OCI-LY7 (cell line): Measurements from ENCODE around the gene GOLT1A. TPM values are rescaled to one million over a fixed set of nuclear protein-coding genes. Genes with fewer than 3 reads are reported as not detected.

Experiments used
- BruUV-seq: library from RNA; stranded (reverse); fragments of 400-500 nt; replicated peaks from 2 replicates; lab custom pipeline; 2021; lab: Mats Ljungman, UMichigan
- CTCF ChIA-PET: fragments of 300-600 bp; sonication (Branson Sonifier 250); formaldehyde crosslinking; loops from one replicate; lab custom pipeline; 2022; ENCODE audit warnings: antibody characterized with exemption; ENCODE audit not compliant: unreplicated experiment; lab: Charles Lee
- POLR2A ChIA-PET: fragments of 300-600 bp; sonication (Branson Sonifier 250); formaldehyde crosslinking; loops from one replicate; lab custom pipeline; 2022; ENCODE audit warnings: antibody characterized with exemption; lab: Charles Lee
- DNase-seq: peaks from one replicate; pipeline ENCODE4 v3.0.0-alpha.2; 2015; ENCODE audit warnings: low spot score
- H2AFZ ChIP-seq: fragments of 200-600 bp; sonication (generic), shearing (Covaris generic); 2 replicates; pipeline ENCODE4 v1.6.1; 2014; ENCODE audit warnings: mild to moderate bottlenecking, antibody characterized with exemption, low read length, moderate library complexity
- H3K27ac ChIP-seq: fragments of 200-600 bp; sonication (generic); 2 replicates; pipeline ENCODE4 v1.5.1; 2014; ENCODE audit warnings: mixed run types, low read depth, mild to moderate bottlenecking, moderate library complexity, low read length, inconsistent platforms; ENCODE audit not compliant: poor library complexity, severe bottlenecking
- H3K36me3 ChIP-seq: fragments of 200-600 bp; sonication (generic); 2 replicates; pipeline ENCODE4 v1.6.1; 2014; ENCODE audit warnings: mild to moderate bottlenecking, antibody characterized with exemption, low read length, moderate library complexity, mixed read lengths; ENCODE audit not compliant: insufficient read depth
- H3K4me1 ChIP-seq: fragments of 200-600 bp; sonication (generic); 2 replicates; pipeline ENCODE4 v1.5.1; 2014; ENCODE audit warnings: mild to moderate bottlenecking, low read length; ENCODE audit not compliant: insufficient read depth, poor library complexity, severe bottlenecking
- H3K4me2 ChIP-seq: fragments of 200-600 bp; sonication (generic); 2 replicates; pipeline ENCODE4 v1.6.1; 2014; ENCODE audit warnings: mild to moderate bottlenecking, low read length
- H3K4me3 ChIP-seq: fragments of 200-600 bp; sonication (generic); 2 replicates; pipeline ENCODE4 v1.5.1; 2014; ENCODE audit warnings: mild to moderate bottlenecking, low read depth, low read length; ENCODE audit not compliant: poor library complexity, severe bottlenecking
- H3K79me2 ChIP-seq: fragments of 200-600 bp; sonication (generic); 2 replicates; pipeline ENCODE4 v1.6.1; 2016; ENCODE audit warnings: low read depth, mild to moderate bottlenecking, low read length, moderate library complexity, mixed read lengths; ENCODE audit not compliant: insufficient read depth
- H3K9me2 ChIP-seq: fragments of 200-600 bp; sonication (generic); 2 replicates; pipeline ENCODE4 v1.6.1; 2016; ENCODE audit warnings: mild to moderate bottlenecking, low read length, mixed read lengths; ENCODE audit not compliant: insufficient read depth
- H3K9me3 ChIP-seq: fragments of 200-600 bp; sonication (generic); 2 replicates; pipeline ENCODE4 v1.6.1; 2014; ENCODE audit warnings: mild to moderate bottlenecking, mixed run types, low read length, mixed read lengths
- H4K20me1 ChIP-seq: fragments of 200-600 bp; sonication (generic); 2 replicates; pipeline ENCODE4 v1.6.1; 2014; ENCODE audit warnings: mild to moderate bottlenecking, antibody characterized with exemption, low read length, moderate library complexity, mixed read lengths; ENCODE audit not compliant: insufficient read depth
- EZH2phosphoT487 ChIP-seq: fragments of 200-600 bp; sonication (generic); IDR thresholded peaks from 2 replicates; pipeline ENCODE4 v1.6.1; 2018; ENCODE audit warnings: low read depth, borderline replicate concordance, mild to moderate bottlenecking, mixed run types, antibody characterized with exemption, low read length, moderate library complexity, mixed read lengths
- intact Hi-C: fragments of 100-400 bp; cut with micrococcal nuclease; formaldehyde crosslinking; loops from one replicate; pipeline ENCODE4 v1.10.0; 2022; ENCODE audit not compliant: unreplicated experiment
- total RNA-seq, 2 experiments: library from RNA; depleted of rRNA in 1 of 2; stranded (reverse); fragments of >200 nt in 1 of 2; shearing (Covaris generic) in 1 of 2; gene quantifications; 2 replicates each; pipeline ENCODE4 v1.2.3, GENCODE V29; 2014 to 2022
- TF ChIP-seq, protein P1 (sequence below): fragments of 200-600 bp; sonication (generic); conservative IDR thresholded peaks from 2 replicates; pipeline ENCODE4 v1.5.1; 2014; ENCODE audit warnings: mild to moderate bottlenecking, antibody characterized with exemption, low read length, moderate library complexity, mixed read lengths

GOLT1A gene
- total RNA-seq, 2 experiments from 2014 or later = not detected

DNA sequence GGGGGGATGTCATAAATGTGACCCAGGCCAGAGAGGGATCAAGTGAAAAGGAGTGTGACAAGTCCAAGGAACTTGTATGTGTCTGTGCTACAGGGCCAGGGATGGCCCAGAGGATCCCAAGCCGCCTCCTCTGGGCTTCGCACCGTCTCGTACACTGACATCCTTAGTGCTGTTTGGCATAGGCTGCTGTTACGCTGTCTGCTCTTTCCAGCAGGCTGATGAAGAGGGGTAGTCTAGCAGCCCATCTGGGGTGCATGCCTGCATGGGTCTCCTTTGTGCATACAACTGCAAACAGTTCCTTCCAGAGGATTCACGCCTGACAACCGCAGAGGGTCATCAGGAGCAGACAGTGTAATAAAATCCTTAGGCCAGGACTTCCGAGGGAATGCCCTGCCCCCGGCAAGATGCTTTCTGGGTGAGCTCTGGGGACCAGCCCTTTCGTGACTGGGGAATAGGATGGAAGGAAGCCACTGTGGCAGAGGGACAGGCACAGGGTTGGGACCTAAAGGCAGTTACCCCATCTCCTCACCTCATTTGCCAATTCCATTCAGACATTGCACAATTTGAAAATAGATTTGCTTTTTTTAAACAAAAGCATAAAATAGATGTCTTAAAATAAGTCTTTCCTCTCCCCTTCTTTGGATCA lies 6.3 kb upstream of the GOLT1A start:
- H4K20me1 ChIP-seq = no peaks in the 10 kb centered on the region
- POLR2A ChIA-PET = no interaction called here
- BruUV-seq = no TSS peak

GRCh38 chr1:204218552-204218951 lies 4.8 kb upstream of the GOLT1A start:
- H3K4me1 ChIP-seq = no peaks in the 10 kb centered on the region
- H3K27ac ChIP-seq = no peak overlapping the region
- no peak overlapping the region for H3K4me2 ChIP-seq
- H4K20me1 ChIP-seq = no peaks in the 10 kb centered on the region
- H3K9me2 ChIP-seq = no peaks in the 10 kb centered on the region
- H3K9me3 ChIP-seq = no peaks in the 10 kb centered on the region
- BruUV-seq = no TSS peak
- no peak overlapping the region for H3K4me3 ChIP-seq
- H2AFZ ChIP-seq = no peak overlapping the region
- CTCF ChIA-PET = no interaction called here
- H3K79me2 ChIP-seq = no peaks in the 10 kb centered on the region
- DNase-seq = no peak
- H3K36me3 ChIP-seq = no peaks in the 10 kb centered on the region
- intact Hi-C loops = no loop called here
- TF ChIP-seq, protein P1, sequence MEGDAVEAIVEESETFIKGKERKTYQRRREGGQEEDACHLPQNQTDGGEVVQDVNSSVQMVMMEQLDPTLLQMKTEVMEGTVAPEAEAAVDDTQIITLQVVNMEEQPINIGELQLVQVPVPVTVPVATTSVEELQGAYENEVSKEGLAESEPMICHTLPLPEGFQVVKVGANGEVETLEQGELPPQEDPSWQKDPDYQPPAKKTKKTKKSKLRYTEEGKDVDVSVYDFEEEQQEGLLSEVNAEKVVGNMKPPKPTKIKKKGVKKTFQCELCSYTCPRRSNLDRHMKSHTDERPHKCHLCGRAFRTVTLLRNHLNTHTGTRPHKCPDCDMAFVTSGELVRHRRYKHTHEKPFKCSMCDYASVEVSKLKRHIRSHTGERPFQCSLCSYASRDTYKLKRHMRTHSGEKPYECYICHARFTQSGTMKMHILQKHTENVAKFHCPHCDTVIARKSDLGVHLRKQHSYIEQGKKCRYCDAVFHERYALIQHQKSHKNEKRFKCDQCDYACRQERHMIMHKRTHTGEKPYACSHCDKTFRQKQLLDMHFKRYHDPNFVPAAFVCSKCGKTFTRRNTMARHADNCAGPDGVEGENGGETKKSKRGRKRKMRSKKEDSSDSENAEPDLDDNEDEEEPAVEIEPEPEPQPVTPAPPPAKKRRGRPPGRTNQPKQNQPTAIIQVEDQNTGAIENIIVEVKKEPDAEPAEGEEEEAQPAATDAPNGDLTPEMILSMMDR = no peak
- no peak for TF ChIP-seq EZH2phosphoT487
- POLR2A ChIA-PET = no interaction called here

More for the DNA sequence above, 6.3 kb upstream of the GOLT1A start:
- DNase-seq = no peak
- H3K36me3 ChIP-seq = no peaks in the 10 kb centered on the region
- no peak overlapping the region for H3K4me2 ChIP-seq
- H3K9me3 ChIP-seq = no peaks in the 10 kb centered on the region
- H2AFZ ChIP-seq = no peak overlapping the region
- no peak overlapping the region for H3K27ac ChIP-seq
- H3K4me3 ChIP-seq = no peak overlapping the region
- CTCF ChIA-PET = no interaction called here
- H3K79me2 ChIP-seq = no peaks in the 10 kb centered on the region
- intact Hi-C loops = no loop called here
- no peaks in the 10 kb centered on the region for H3K9me2 ChIP-seq
- no peaks in the 10 kb centered on the region for H3K4me1 ChIP-seq
- TF ChIP-seq, protein P1 = no peak
- no peak for TF ChIP-seq EZH2phosphoT487

- no peak overlapping the region for H3K4me3 ChIP-seq
- BruUV-seq = no TSS peak
- H3K4me2 ChIP-seq = no peak overlapping the region
- POLR2A ChIA-PET = no interaction called here
- H3K36me3 ChIP-seq = no peaks in the 10 kb centered on the region
- H4K20me1 ChIP-seq = no peaks in the 10 kb centered on the region
- no peaks in the 10 kb centered on the region for H3K79me2 ChIP-seq
- TF ChIP-seq, protein P1 = no peak
- TF ChIP-seq EZH2phosphoT487 = no peak
- H3K4me1 ChIP-seq = no peaks in the 10 kb centered on the region
- H3K9me3 ChIP-seq = no peaks in the 10 kb centered on the region
- H2AFZ ChIP-seq = no peak overlapping the region
- CTCF ChIA-PET = no interaction called here
- no peak for DNase-seq
- intact Hi-C loops = no loop called here
- no peaks in the 10 kb centered on the region for H3K9me2 ChIP-seq
- H3K27ac ChIP-seq = no peak overlapping the region
Observed at GRCh38 chr1:204217648-204218000, 3.8 kb upstream of the GOLT1A start.
